ENCODE data around the gene ZNF429. TPM values are rescaled to one million over a fixed set of nuclear protein-coding genes. Genes with fewer than 3 reads are reported as not detected.
"Not testable (repeated sequence)": the region's sequence is repeated elsewhere in the genome, so short reads cannot be mapped to it uniquely, and the experiment has no call there.

ZNF429 gene
- total and polyA plus RNA-seq, 5 experiments from 2014 or later = 23.0 to 37.8 (median 30.9) TPM

DNA sequence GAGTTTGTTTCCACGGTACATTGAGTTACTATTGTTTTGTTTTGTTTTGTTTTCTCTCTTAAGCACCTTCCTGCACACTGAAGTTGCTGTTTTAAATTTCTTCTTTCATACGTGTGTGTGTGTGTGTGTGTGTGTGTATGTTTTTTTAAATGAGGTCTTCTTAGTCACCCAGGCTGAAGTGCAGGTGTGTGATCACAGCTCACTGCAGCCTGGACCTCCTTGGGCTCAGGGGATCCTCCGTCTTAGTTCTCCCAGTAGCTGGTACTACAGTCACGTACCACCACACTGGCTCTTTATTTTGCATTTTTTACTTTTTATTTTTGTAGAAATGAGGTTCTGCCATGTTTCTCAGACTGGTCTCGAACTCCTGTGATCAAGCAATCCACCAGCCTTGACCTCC lies 20.8 kb upstream of the ZNF429 start:
- peaks cover 0 to 9% (median 0%) of the 10 kb centered on the region in 3 donors for H3K36me3 Mint-ChIP-seq
- DNase-seq = no peak
- ATAC-seq = no peak
- peak overlapping the region in 1 of 10 donors; percentile 28 for H3K4me3 Mint-ChIP-seq
- peak overlapping the region in 2 of 10 donors; percentile 25 to 75 for H3K27ac Mint-ChIP-seq
- H3K4me1 Mint-ChIP-seq = peaks cover 0 to 10% (median 3%) of the 10 kb centered on the region in 4 donors
- H3K27me3 Mint-ChIP-seq = no peaks in the 10 kb centered on the region
- POLR2A ChIA-PET = interaction anchor here (0.8 to 2.3 kb wide), 2 partner anchors 21 to 84 kb away, joined by 3 to 7 read pairs; partner anchors contain the start of gene ZNF429
- H3K9me3 Mint-ChIP-seq = peaks cover 0 to 51% (median 0%) of the 10 kb centered on the region in 9 donors

DNA sequence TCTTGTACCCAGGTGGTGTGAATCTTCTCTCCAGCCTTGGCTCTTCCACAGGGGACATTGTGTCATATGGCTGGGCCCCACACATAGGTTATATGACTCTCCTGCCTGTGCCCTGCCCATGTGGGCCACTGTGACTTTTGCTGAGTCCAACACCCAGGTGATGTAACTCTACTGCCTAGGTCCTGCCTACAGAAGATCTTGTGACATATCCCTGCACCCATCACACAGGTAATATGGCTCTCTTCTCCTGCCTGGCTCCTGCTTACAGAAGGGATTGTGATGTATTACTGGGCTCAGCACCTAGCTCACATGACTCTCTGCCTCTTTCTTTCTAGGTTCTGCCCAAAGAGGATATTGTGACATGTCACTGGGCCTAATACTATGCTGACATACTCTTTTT lies 19.5 kb upstream of the ZNF429 start:
- POLR2A ChIA-PET = no interaction called here
- DNase-seq (no peak), ATAC-seq (no peak)
- Mint-ChIP-seq H3K27ac (no peak overlapping the region), H3K4me3 (peak overlapping the region in 1 of 10 donors; percentile 29), H3K27me3 (no peaks in the 10 kb centered on the region), H3K9me3 (peaks cover 0 to 52% (median 0%) of the 10 kb centered on the region in 9 donors), H3K4me1 (peaks cover 0 to 10% (median 3%) of the 10 kb centered on the region in 4 donors), H3K36me3 (peaks cover 0 to 13% (median 0%) of the 10 kb centered on the region in 3 donors)

DNA sequence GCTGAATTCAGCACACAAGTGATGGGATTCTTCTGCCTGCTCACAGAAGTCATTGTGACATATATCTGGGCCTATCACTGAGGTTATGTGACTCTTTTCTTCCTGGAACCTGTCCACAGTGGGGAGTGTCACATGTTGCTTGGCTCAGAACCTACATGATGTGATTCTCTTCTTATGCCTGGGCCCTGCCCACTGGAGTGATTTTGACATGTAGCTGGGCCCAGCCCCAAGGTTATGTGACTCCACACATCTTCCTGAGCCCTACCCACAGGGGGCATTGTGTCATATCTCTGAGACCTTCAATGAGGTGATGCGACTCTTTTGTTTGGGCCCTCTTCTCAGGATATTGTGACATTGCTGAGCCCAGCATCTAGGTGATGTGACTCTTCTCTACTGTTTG lies 17.4 kb upstream of the ZNF429 start:
- H3K27me3 Mint-ChIP-seq = no peaks in the 10 kb centered on the region
- POLR2A ChIA-PET = no interaction called here
- H3K27ac Mint-ChIP-seq = peak overlapping the region in 2 of 10 donors; percentile 18 to 66
- H3K9me3 Mint-ChIP-seq = peaks cover 0 to 58% (median 0%) of the 10 kb centered on the region in 9 donors
- peaks cover 0 to 13% (median 0%) of the 10 kb centered on the region in 3 donors for H3K36me3 Mint-ChIP-seq
- H3K4me3 Mint-ChIP-seq = no peak overlapping the region
- ATAC-seq (no peak), DNase-seq (no peak)
- H3K4me1 Mint-ChIP-seq = peaks cover 0 to 10% (median 2%) of the 10 kb centered on the region in 4 donors

DNA sequence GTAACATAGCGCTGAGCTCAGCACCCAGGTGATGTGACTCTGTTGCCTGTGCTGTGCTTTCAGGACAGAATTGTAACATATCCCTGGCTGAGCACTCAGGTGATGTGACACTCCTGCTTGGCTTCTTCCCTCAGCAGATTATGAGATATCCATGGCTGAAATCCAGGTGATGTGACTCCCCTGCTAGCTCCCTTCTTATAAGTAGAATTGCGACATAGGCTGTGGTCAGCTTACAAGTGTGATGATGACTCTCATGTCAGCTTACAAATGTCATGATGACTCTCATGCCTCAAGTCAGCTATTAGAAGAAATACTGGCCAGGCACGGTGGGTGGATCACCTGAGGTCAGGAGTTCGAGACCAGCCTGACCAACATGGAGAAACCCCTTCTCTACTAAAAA lies 14.3 kb upstream of the ZNF429 start:
- Mint-ChIP-seq H3K4me1 (no peaks in the 10 kb centered on the region), H3K27me3 (no peaks in the 10 kb centered on the region), H3K27ac (no peak overlapping the region), H3K36me3 (peaks cover 0 to 10% (median 0%) of the 10 kb centered on the region in 3 donors), H3K4me3 (no peak overlapping the region), H3K9me3 (peaks cover 0 to 52% (median 0%) of the 10 kb centered on the region in 9 donors)
- ATAC-seq (no peak), DNase-seq (no peak)
- POLR2A ChIA-PET = no interaction called here

DNA sequence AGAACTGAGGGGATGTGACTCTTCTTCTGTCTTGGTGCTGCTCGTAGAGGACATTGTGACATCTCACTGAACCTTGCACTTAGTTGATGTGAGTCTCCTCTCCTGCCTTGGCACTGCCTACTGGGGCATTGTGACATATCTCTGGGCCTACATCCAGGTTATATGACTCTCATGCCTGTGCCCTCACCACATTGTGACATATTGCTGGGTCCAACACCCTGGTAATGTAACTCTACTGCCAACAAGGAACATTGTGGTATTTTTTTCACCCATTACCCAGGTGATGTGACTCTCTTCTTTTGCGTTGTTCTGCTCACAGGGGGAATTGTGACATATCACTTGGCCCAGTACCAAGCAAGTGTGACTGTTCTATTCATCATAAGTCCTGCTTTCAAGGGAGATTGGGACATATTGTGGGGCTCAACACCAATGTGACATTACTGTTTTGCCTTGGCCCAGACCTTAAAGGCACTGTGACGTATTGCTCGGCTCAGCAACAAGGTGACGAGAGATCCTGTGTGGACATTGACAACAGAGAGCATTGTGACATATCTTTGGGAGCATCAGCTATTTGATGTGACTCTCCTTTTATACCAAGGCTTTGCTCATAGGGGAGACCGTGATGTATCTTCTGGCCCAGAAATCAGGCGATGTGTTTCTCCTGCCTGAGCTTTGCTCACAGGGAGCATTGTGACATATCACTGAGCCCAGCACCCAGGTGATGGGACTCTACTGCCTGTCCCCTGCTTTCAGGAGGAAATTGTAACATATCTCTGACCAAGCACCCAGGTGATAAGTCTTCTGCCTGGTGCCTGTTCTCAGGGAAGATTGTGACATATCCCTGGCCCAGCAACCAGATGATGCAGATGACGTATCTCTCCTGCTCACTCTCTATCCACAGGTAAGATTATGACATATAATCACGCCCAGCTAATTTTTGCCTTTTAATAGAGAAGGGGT lies 12.2 kb upstream of the ZNF429 start:
- no peak for ATAC-seq
- DNase-seq = no peak
- H3K27ac Mint-ChIP-seq = no peak overlapping the region
- H3K27me3 Mint-ChIP-seq = no peaks in the 10 kb centered on the region
- POLR2A ChIA-PET = no interaction called here
- H3K36me3 Mint-ChIP-seq = peaks cover 0 to 5% (median 0%) of the 10 kb centered on the region in 3 donors
- peaks cover 0 to 52% (median 0%) of the 10 kb centered on the region in 9 donors for H3K9me3 Mint-ChIP-seq
- H3K4me1 Mint-ChIP-seq = peaks cover 0 to 4% (median 0%) of the 10 kb centered on the region in 4 donors
- no peak overlapping the region for H3K4me3 Mint-ChIP-seq

DNA sequence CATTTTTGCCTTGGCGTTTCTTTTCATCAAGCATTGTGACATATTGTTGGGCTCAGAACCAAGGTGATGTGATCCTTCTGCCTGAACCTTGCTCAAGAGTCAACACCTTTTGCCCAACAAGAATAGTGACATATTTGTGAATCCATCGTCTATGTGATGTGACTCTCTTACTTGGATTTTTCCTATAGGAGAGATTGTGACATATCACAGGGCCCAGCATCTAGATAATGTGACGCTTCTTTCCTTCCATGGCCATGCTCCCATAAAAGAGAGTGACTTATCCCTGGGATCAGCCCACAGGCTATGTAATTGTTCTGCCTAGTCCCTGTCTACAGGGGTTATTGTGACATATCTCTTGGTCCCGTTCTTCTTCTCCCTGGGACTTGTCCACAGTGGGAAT lies 8.5 kb upstream of the ZNF429 start:
- Mint-ChIP-seq H3K4me3 (no peak overlapping the region), H3K36me3 (no peaks in the 10 kb centered on the region), H3K9me3 (peaks cover 0 to 22% (median 0%) of the 10 kb centered on the region in 9 donors), H3K27me3 (no peaks in the 10 kb centered on the region), H3K27ac (no peak overlapping the region), H3K4me1 (peaks cover 0 to 4% (median 0%) of the 10 kb centered on the region in 4 donors)
- DNase-seq (no peak), ATAC-seq (no peak)
- POLR2A ChIA-PET = no interaction called here

DNA sequence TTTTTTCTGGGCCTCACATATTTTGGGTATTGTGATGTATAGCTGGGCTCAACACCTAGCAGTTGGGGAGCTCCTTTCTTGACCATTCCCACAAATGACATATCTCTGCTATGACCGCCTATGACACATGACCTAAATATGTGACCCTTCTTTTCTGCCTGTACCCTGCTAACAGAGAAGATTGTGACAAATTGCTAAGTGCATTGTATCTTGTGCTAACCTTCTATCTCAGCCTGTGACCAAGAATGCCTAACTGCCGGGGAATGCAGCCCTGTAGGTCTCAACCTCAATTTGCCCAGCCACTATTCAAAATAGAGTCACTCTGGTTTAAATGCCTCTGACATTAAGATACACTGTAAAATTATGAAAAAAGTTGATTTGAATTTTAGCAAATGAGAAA lies 6.8 kb upstream of the ZNF429 start:
- Mint-ChIP-seq H3K4me3 (no peak overlapping the region), H3K36me3 (peaks cover 0 to under 1% (median 0%) of the 10 kb centered on the region in 3 donors), H3K4me1 (peaks cover 0 to 4% (median 0%) of the 10 kb centered on the region in 4 donors), H3K27ac (no peak overlapping the region), H3K27me3 (no peaks in the 10 kb centered on the region), H3K9me3 (peaks cover 0 to 15% (median 0%) of the 10 kb centered on the region in 9 donors)
- POLR2A ChIA-PET = no interaction called here
- DNase-seq (no peak), ATAC-seq (no peak)

DNA sequence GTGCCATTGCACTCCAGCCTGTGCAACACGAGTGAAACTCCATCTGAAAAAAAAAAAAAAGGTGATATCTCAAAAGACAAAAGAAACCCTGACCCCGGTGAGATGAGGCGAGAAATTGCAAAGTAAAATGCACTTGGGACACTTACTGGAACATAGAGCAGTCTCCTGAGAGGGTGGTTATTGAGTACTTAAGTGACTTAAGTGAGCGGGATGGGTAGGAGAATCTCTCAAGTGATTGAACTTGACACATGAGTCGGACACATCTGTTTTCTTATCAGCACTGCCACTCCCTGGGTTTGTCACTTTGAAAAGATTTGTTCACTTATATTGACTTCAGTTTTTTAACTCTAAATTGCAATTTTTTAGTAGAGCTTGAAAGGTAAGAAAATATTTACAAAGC lies 2.8 kb downstream of the ZNF429 start:
- Mint-ChIP-seq H3K27me3 (no peaks in the 10 kb centered on the region), H3K27ac (peak overlapping the region in 7 of 10 donors; percentile 4 to 98 (median 69)), H3K36me3 (peaks cover 20 to 26% (median 23%) of the 10 kb centered on the region in 3 donors), H3K4me3 (peak overlapping the region in 8 of 10 donors; percentile 11 to 100 (median 39)), H3K9me3 (peaks cover 0 to 42% (median 6%) of the 10 kb centered on the region in 9 donors), H3K4me1 (peaks cover 10 to 55% (median 44%) of the 10 kb centered on the region in 4 donors)
- POLR2A ChIA-PET = no interaction called here
- no peak for ATAC-seq
- no peak for DNase-seq

DNA sequence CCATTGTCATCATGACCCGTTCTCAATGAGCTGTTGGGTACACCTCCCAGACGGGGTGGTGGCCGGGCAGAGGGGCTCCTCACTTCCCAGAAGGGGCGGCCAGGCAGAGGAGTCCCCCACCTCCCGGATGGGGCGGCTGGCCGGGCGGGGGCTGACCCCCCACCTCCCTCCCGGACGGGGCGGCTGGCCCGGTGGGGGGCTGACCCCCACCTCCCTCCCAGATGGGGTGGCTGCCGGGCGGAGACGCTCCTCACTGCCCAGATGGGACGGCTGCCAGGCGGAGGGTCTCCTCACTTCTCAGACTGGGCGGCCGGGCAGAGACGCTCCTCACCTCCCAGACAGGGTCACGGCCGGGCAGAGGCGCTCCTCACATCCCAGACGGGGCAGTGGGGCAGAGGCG lies 5.7 kb downstream of the ZNF429 start:
- H3K4me3 Mint-ChIP-seq, DNase-seq, POLR2A ChIA-PET, H3K27me3 Mint-ChIP-seq, ATAC-seq: not testable (repeated sequence)
- Mint-ChIP-seq H3K9me3 (peaks cover 0 to 56% (median 14%) of the 10 kb centered on the region in 9 donors), H3K27ac (peak overlapping the region in 1 of 10 donors; percentile 44), H3K36me3 (peaks cover 22 to 27% (median 24%) of the 10 kb centered on the region in 3 donors), H3K4me1 (peaks cover 13 to 58% (median 37%) of the 10 kb centered on the region in 4 donors)

DNA sequence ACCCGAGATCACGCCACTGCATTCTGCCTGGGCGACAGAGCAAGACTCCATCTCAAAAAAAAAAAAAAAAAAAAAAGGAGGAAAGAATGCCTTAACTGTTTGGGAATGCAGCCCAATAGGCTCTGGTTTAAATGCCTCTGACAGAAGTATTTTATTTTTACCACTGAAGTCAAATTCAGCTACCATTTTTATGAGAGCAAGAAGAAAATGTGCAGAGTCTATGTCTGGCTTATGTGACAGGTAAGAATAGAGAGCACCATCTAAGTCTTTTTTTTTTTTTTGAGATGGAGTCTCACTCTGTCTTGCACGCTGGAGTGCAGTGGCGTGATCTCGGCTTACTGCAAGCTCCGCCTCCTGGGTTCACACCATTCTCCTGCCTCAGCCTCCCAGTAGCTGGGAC lies 7.2 kb downstream of the ZNF429 start:
- Mint-ChIP-seq H3K4me1 (peaks cover 17 to 55% (median 38%) of the 10 kb centered on the region in 4 donors), H3K9me3 (peaks cover 0 to 63% (median 28%) of the 10 kb centered on the region in 9 donors), H3K36me3 (peaks cover 35 to 37% (median 37%) of the 10 kb centered on the region in 3 donors), H3K27ac (peak overlapping the region in 1 of 10 donors; percentile 29)
- ATAC-seq, DNase-seq, H3K27me3 Mint-ChIP-seq, H3K4me3 Mint-ChIP-seq: not testable (repeated sequence)
- POLR2A ChIA-PET = interaction anchor here (0.9 to 1.3 kb wide), 2 partner anchors 44 to 68 kb away, joined by 4 to 5 read pairs; no protein-coding TSS in a partner anchor

DNA sequence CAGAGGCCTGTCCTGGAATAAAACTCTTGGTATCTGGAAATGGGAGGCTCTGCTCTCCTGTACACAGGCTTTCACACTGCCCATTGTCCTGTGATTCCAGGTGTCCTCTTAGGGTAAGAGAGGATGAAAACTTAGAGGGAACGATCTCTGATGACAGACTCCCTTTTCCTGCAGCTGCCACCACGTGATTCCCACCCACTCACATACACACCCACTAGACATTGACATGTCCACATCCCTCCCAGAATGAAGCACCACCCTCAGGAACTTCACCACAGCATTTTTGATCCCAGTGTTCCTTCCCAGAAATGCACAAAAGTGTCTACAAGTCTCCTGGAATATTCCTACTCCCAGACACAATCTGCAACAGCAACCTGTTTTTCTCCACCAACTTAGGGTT lies 8.2 kb downstream of the ZNF429 start:
- H3K9me3 Mint-ChIP-seq = peaks cover 4 to 64% (median 35%) of the 10 kb centered on the region in 9 donors
- POLR2A ChIA-PET = interaction anchor here (1.5 kb wide), 1 partner anchor 8 kb away, joined by 6 read pairs; the partner anchor contains the start of gene ZNF429
- H3K4me3 Mint-ChIP-seq = no peak overlapping the region
- H3K4me1 Mint-ChIP-seq = peaks cover 18 to 50% (median 33%) of the 10 kb centered on the region in 4 donors
- peak overlapping the region in 9 of 10 donors; percentile 26 to 83 (median 66) for H3K27ac Mint-ChIP-seq
- DNase-seq (no peak), ATAC-seq (no peak)
- no peaks in the 10 kb centered on the region for H3K27me3 Mint-ChIP-seq
- peaks cover 36 to 37% (median 36%) of the 10 kb centered on the region in 3 donors for H3K36me3 Mint-ChIP-seq

DNA sequence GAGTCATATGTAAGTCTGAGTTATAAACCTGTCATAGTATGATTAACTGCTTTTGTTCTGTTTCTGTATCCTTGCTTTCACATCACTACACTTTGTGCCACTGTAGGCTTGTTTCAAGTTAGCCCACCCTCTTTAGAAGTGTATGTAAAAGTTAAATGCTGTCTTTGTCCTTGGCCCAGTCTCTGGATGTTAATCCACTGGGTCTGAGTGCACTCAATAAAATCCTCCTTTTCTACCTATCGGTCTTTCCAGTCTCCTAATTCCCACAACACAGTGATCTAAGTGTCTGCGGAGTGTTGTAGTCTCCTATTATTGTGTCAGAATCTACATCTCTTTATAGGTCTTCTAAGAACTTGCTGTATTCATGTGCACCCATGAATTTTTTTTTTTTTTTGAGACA lies 14.1 kb downstream of the ZNF429 start:
- Mint-ChIP-seq H3K4me1 (peaks cover 14 to 50% (median 26%) of the 10 kb centered on the region in 4 donors), H3K27me3 (no peaks in the 10 kb centered on the region), H3K9me3 (peaks cover 10 to 86% (median 47%) of the 10 kb centered on the region in 9 donors), H3K4me3 (peak overlapping the region in 2 of 10 donors; percentile 14 to 30), H3K36me3 (peaks cover 49 to 78% (median 70%) of the 10 kb centered on the region in 3 donors), H3K27ac (peak overlapping the region in 1 of 10 donors; percentile 34)
- DNase-seq = no peak
- no peak for ATAC-seq
- POLR2A ChIA-PET = no interaction called here
